Activated naive CD4-positive, alpha-beta T cell treated with anti-CD3 and anti-CD28 coated beads, Interleukin-2, amount 50 U/mL, for 24 hours (primary cell): ENCODE measurements around the gene PPP2R5C.

Experiments used
- H3K27ac Mint-ChIP-seq: one replicate; pipeline ENCODE4 v1.8.0; 2021; ENCODE audit warnings: mild to moderate bottlenecking, mixed read lengths
- H3K27me3 Mint-ChIP-seq: one replicate; pipeline ENCODE4 v1.8.0; 2021; ENCODE audit warnings: mixed read lengths
- H3K36me3 Mint-ChIP-seq: one replicate; pipeline ENCODE4 v1.8.0; 2021; ENCODE audit warnings: mixed read lengths
- H3K4me1 Mint-ChIP-seq: one replicate; pipeline ENCODE4 v1.8.0; 2021; ENCODE audit warnings: mixed read lengths
- H3K4me3 Mint-ChIP-seq: one replicate; pipeline ENCODE4 v1.8.0; 2021; ENCODE audit warnings: mild to moderate bottlenecking, mixed read lengths
- H3K9me3 Mint-ChIP-seq: one replicate; pipeline ENCODE4 v1.8.0; 2021; ENCODE audit warnings: mixed read lengths

Gene PPP2R5C

GRCh38 chr14:101758913-101759593 lies 2.5 kb upstream of the PPP2R5C start:
- Mint-ChIP-seq H3K9me3 (no peaks in the 10 kb centered on the region), H3K4me1 (peaks cover 29% of the 10 kb centered on the region), H3K27ac (no peak overlapping the region), H3K4me3 (no peak overlapping the region), H3K36me3 (peaks cover 10% of the 10 kb centered on the region), H3K27me3 (peaks cover 1% of the 10 kb centered on the region)

GRCh38 chr14:101760138-101761011 lies 1.1 kb upstream of the PPP2R5C start:
- H3K4me1 Mint-ChIP-seq, result peaks cover 43% of the 10 kb centered on the region
- H3K27me3 Mint-ChIP-seq, result no peaks in the 10 kb centered on the region
- peak overlapping the region; percentile 84 for H3K27ac Mint-ChIP-seq

GRCh38 chr14:101761881-101762529 lies 496 bp downstream of the PPP2R5C start:
- peak overlapping the region; percentile 90 for H3K27ac Mint-ChIP-seq
- peaks cover 23% of the 10 kb centered on the region for H3K36me3 Mint-ChIP-seq
- no peaks in the 10 kb centered on the region for H3K9me3 Mint-ChIP-seq
- H3K4me3 Mint-ChIP-seq, result peak overlapping the region; percentile 91
- peaks cover 54% of the 10 kb centered on the region for H3K4me1 Mint-ChIP-seq
- H3K27me3 Mint-ChIP-seq, result no peaks in the 10 kb centered on the region

More at GRCh38 chr14:101760138-101761011, 1.1 kb upstream of the PPP2R5C start:
- Mint-ChIP-seq H3K9me3 (no peaks in the 10 kb centered on the region), H3K4me3 (peak overlapping the region; percentile 73), H3K36me3 (peaks cover 12% of the 10 kb centered on the region)

- peaks cover 24% of the 10 kb centered on the region for H3K36me3 Mint-ChIP-seq
- no peaks in the 10 kb centered on the region for H3K9me3 Mint-ChIP-seq
- H3K27me3 Mint-ChIP-seq, result no peaks in the 10 kb centered on the region
Measured at GRCh38 chr14:101762530-101763101, 1.1 kb downstream of the PPP2R5C start.

GRCh38 chr14:101763941-101764709 lies 2.6 kb downstream of the PPP2R5C start:
- H3K36me3 Mint-ChIP-seq, result peaks cover 26% of the 10 kb centered on the region
- peak overlapping the region; percentile 70 for H3K27ac Mint-ChIP-seq
- no peaks in the 10 kb centered on the region for H3K9me3 Mint-ChIP-seq
- H3K27me3 Mint-ChIP-seq, result no peaks in the 10 kb centered on the region
- H3K4me1 Mint-ChIP-seq, result peaks cover 56% of the 10 kb centered on the region
- H3K4me3 Mint-ChIP-seq, result peak overlapping the region; percentile 75

More at GRCh38 chr14:101762530-101763101, 1.1 kb downstream of the PPP2R5C start:
- peak overlapping the region; percentile 90 for H3K27ac Mint-ChIP-seq
- peak overlapping the region; percentile 91 for H3K4me3 Mint-ChIP-seq
- H3K4me1 Mint-ChIP-seq, result peaks cover 56% of the 10 kb centered on the region

- Mint-ChIP-seq H3K27me3 (no peaks in the 10 kb centered on the region), H3K27ac (no peak overlapping the region), H3K4me3 (no peak overlapping the region), H3K9me3 (no peaks in the 10 kb centered on the region), H3K36me3 (peaks cover 27% of the 10 kb centered on the region), H3K4me1 (peaks cover 56% of the 10 kb centered on the region)
Measured at GRCh38 chr14:101767618-101768362, 6.3 kb downstream of the PPP2R5C start.

- Mint-ChIP-seq H3K4me3 (no peak overlapping the region), H3K4me1 (peaks cover 44% of the 10 kb centered on the region), H3K36me3 (peaks cover 16% of the 10 kb centered on the region), H3K9me3 (no peaks in the 10 kb centered on the region), H3K27me3 (no peaks in the 10 kb centered on the region), H3K27ac (no peak overlapping the region)
Measured at GRCh38 chr14:101770183-101770582, 8.7 kb downstream of the PPP2R5C start.

- Mint-ChIP-seq H3K4me3 (no peak overlapping the region), H3K4me1 (peaks cover 36% of the 10 kb centered on the region), H3K27ac (no peak overlapping the region), H3K36me3 (peaks cover 3% of the 10 kb centered on the region), H3K9me3 (no peaks in the 10 kb centered on the region), H3K27me3 (no peaks in the 10 kb centered on the region)
Measured at GRCh38 chr14:101772770-101773169, 11.3 kb downstream of the PPP2R5C start.

- H3K27ac Mint-ChIP-seq, result peak overlapping the region; percentile 71
- no peaks in the 10 kb centered on the region for H3K27me3 Mint-ChIP-seq
- no peaks in the 10 kb centered on the region for H3K9me3 Mint-ChIP-seq
- no peak overlapping the region for H3K4me3 Mint-ChIP-seq
- H3K36me3 Mint-ChIP-seq, result peaks cover 7% of the 10 kb centered on the region
- H3K4me1 Mint-ChIP-seq, result peaks cover 41% of the 10 kb centered on the region
Measured at GRCh38 chr14:101773378-101773777, 11.9 kb downstream of the PPP2R5C start.

GRCh38 chr14:101774006-101774795 lies 12.7 kb downstream of the PPP2R5C start:
- Mint-ChIP-seq H3K36me3 (peaks cover 7% of the 10 kb centered on the region), H3K9me3 (no peaks in the 10 kb centered on the region), H3K4me3 (no peak overlapping the region), H3K27ac (no peak overlapping the region), H3K4me1 (peaks cover 46% of the 10 kb centered on the region), H3K27me3 (no peaks in the 10 kb centered on the region)

GRCh38 chr14:101774814-101775213 lies 13.3 kb downstream of the PPP2R5C start:
- Mint-ChIP-seq H3K4me1 (peaks cover 51% of the 10 kb centered on the region), H3K27ac (no peak overlapping the region), H3K27me3 (no peaks in the 10 kb centered on the region), H3K9me3 (no peaks in the 10 kb centered on the region), H3K36me3 (peaks cover 7% of the 10 kb centered on the region), H3K4me3 (no peak overlapping the region)

- Mint-ChIP-seq H3K36me3 (peaks cover 7% of the 10 kb centered on the region), H3K4me3 (no peak overlapping the region), H3K27ac (no peak overlapping the region), H3K4me1 (peaks cover 51% of the 10 kb centered on the region), H3K9me3 (no peaks in the 10 kb centered on the region), H3K27me3 (no peaks in the 10 kb centered on the region)
Measured at GRCh38 chr14:101775826-101776225, 14.3 kb downstream of the PPP2R5C start.

GRCh38 chr14:101776344-101776743 lies 14.8 kb downstream of the PPP2R5C start:
- peaks cover 7% of the 10 kb centered on the region for H3K36me3 Mint-ChIP-seq
- H3K27ac Mint-ChIP-seq, result no peak overlapping the region
- no peaks in the 10 kb centered on the region for H3K27me3 Mint-ChIP-seq
- H3K4me1 Mint-ChIP-seq, result peaks cover 49% of the 10 kb centered on the region
- H3K9me3 Mint-ChIP-seq, result no peaks in the 10 kb centered on the region
- H3K4me3 Mint-ChIP-seq, result no peak overlapping the region

GRCh38 chr14:101780390-101780789 lies 18.9 kb downstream of the PPP2R5C start:
- Mint-ChIP-seq H3K27me3 (no peaks in the 10 kb centered on the region), H3K36me3 (peaks cover 7% of the 10 kb centered on the region), H3K4me1 (peaks cover 40% of the 10 kb centered on the region), H3K9me3 (no peaks in the 10 kb centered on the region), H3K27ac (peak overlapping the region; percentile 77), H3K4me3 (peak overlapping the region; percentile 73)
